Fibroblast of lung (primary cell): Measurements from ENCODE around the gene CES3. TPM values are rescaled to one million over a fixed set of nuclear protein-coding genes. Genes with fewer than 3 reads are reported as not detected.

ENCODE experiments used
- DNase-seq, 2 donors: peaks; one replicate each; pipeline versions ENCODE4 v3.0.0 to v3.0.0-alpha.2; 2010; ENCODE audit warnings: low read depth in 2 of 2
- H2AFZ ChIP-seq: 2 replicates; pipeline ENCODE4 v1.5.1; 2012; ENCODE audit warnings: low read length, control low read depth, inconsistent platforms
- H3K27ac ChIP-seq: 2 replicates; pipeline ENCODE4 v1.5.1; 2011; ENCODE audit warnings: low read length, control low read depth; ENCODE audit not compliant: insufficient read depth
- H3K27me3 ChIP-seq: 2 replicates; pipeline ENCODE4 v1.5.1; 2011; ENCODE audit warnings: mild to moderate bottlenecking, low read length; ENCODE audit not compliant: control insufficient read depth, insufficient read depth
- H3K36me3 ChIP-seq: 2 replicates; pipeline ENCODE4 v1.5.1; 2011; ENCODE audit warnings: low read length; ENCODE audit not compliant: control insufficient read depth, insufficient read depth
- H3K4me1 ChIP-seq: 2 replicates; pipeline ENCODE4 v1.5.1; 2011; ENCODE audit warnings: low read length; ENCODE audit not compliant: control insufficient read depth, insufficient read depth; ENCODE audit errors: extremely low read depth
- H3K4me2 ChIP-seq: 2 replicates; pipeline ENCODE4 v1.5.1; 2011; ENCODE audit warnings: low read length, control low read depth; ENCODE audit not compliant: insufficient read depth; ENCODE audit errors: extremely low read depth
- H3K4me3 ChIP-seq, 4 experiments: fragments of 200-600 bp in 1 of 4; sonication (generic) in 1 of 4; replicated peaks in 1 of 4; 2 replicates each; pipeline ENCODE4 v1.5.1; 2011 to 2016; ENCODE audit warnings: low read length in 4 of 4, low read depth in 3 of 4, mild to moderate bottlenecking in 3 of 4, control low read depth in 2 of 4, inconsistent platforms in 1 of 4, mixed read lengths in 1 of 4; ENCODE audit not compliant: insufficient read depth in 1 of 4; ENCODE audit errors: control extremely low read depth in 1 of 4
- H3K79me2 ChIP-seq: 2 replicates; pipeline ENCODE4 v1.5.1; 2012; ENCODE audit warnings: mild to moderate bottlenecking, low read length, inconsistent platforms; ENCODE audit not compliant: control insufficient read depth, insufficient read depth
- H3K9ac ChIP-seq: 2 replicates; pipeline ENCODE4 v1.5.1; 2011; ENCODE audit warnings: mild to moderate bottlenecking, low read length, control low read depth; ENCODE audit not compliant: insufficient read depth
- H3K9me3 ChIP-seq: 2 replicates; pipeline ENCODE4 v1.5.1; 2012; ENCODE audit warnings: low read depth, low read length; ENCODE audit not compliant: control insufficient read depth, insufficient read depth
- H4K20me1 ChIP-seq: 2 replicates; pipeline ENCODE4 v1.5.1; 2011; ENCODE audit warnings: low read length; ENCODE audit not compliant: control insufficient read depth, insufficient read depth; ENCODE audit errors: extremely low read depth
- CTCF ChIP-seq, 2 donors: IDR thresholded peaks in 1 of 2; conservative IDR thresholded peaks in 1 of 2; 1 replicate in 1 of 2; 2 replicates in 1 of 2; pipeline ENCODE4 v1.5.1; 2011 to 2012; ENCODE audit warnings: low read length in 2 of 2, control low read depth in 1 of 2, inconsistent platforms in 1 of 2, low read depth in 1 of 2, mild to moderate bottlenecking in 1 of 2
- EZH2 ChIP-seq: IDR thresholded peaks from 2 replicates; pipeline ENCODE4 v1.5.1; 2012; ENCODE audit warnings: low read length, control low read depth, mild to moderate bottlenecking; ENCODE audit errors: missing control alignments
- polyA plus RNA-seq, 2 donors: library from polyadenylated mRNA; depleted of rRNA in 1 of 2; stranded (reverse) in 1 of 2; unstranded in 1 of 2; fragments of >200 nt; gene quantifications; 2 replicates each; pipeline ENCODE4 v1.2.1, GENCODE V29; 2011 to 2012; ENCODE audit warnings: missing spikeins in 1 of 2
- total RNA-seq: library from RNA; depleted of rRNA; stranded (reverse); fragments of >200 nt; gene quantifications from 2 replicates; pipeline ENCODE4 v1.2.1, GENCODE V29; 2014

CES3 gene
- total and polyA plus RNA-seq, 2 donors (not counting 1 experiment from before 2014, with no cell fraction given): 0.01 to 1.3 TPM

GRCh38 chr16:66926171-66926947 lies 34.7 kb upstream of the CES3 start:
- H3K4me2 ChIP-seq: peak overlapping the region; percentile 23
- no peaks in the 10 kb centered on the region for H3K9me3 ChIP-seq
- no peaks in the 10 kb centered on the region for H3K79me2 ChIP-seq
- H3K9ac ChIP-seq: no peak overlapping the region
- no peak overlapping the region for H3K4me3 ChIP-seq
- TF ChIP-seq CTCF (conservative IDR thresholded peaks at IDR 0.05 in 1 of 2, IDR thresholded peaks at IDR 0.05 in 1 of 2; ENCODE audit: low read depth in 1 of 2, low read length in 2 of 2) (no peak), EZH2 (no peak)
- H3K4me1 ChIP-seq: peaks cover 36% of the 10 kb centered on the region
- H3K27ac ChIP-seq: peak overlapping the region; percentile 78
- peaks cover 3% of the 10 kb centered on the region for H3K36me3 ChIP-seq
- DNase-seq: no peak
- H2AFZ ChIP-seq: no peak overlapping the region
- peaks cover 2% of the 10 kb centered on the region for H3K27me3 ChIP-seq
- no peaks in the 10 kb centered on the region for H4K20me1 ChIP-seq

DNA sequence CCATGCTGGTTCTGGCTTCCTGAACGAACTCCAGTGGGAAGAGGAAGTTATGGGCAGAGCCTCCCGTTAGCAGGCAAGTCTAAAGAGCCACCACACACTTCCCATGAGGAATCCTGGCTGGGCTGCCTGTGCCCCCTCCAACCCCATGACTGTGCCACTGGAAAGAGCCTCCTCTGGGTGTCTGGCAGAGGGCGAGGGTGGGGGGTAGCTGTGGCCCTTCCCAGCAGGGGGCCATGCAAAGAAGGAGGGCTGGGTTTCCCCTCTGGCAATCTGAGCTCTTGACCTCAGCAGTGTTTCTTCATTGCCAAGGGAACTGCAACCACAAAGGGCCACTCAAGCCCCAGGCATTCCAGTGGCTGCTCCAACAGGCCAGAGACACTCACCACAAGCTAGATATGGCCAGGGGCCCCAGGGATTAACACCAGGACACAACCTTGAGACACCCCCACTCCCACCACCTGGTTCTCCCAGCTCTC lies 34.1 kb upstream of the CES3 start:
- TF ChIP-seq CTCF (conservative IDR thresholded peaks at IDR 0.05 in 1 of 2, IDR thresholded peaks at IDR 0.05 in 1 of 2; ENCODE audit: low read depth in 1 of 2, low read length in 2 of 2) (no peak), EZH2 (no peak)
- peak; percentile 62 to 91 for DNase-seq
- peaks cover 2% of the 10 kb centered on the region for H3K27me3 ChIP-seq
- peak overlapping the region; percentile 78 for H3K27ac ChIP-seq
- no peak overlapping the region for H3K4me2 ChIP-seq
- H3K79me2 ChIP-seq: no peaks in the 10 kb centered on the region
- no peak overlapping the region for H3K4me3 ChIP-seq
- peaks cover 36% of the 10 kb centered on the region for H3K4me1 ChIP-seq
- no peaks in the 10 kb centered on the region for H4K20me1 ChIP-seq
- H3K9me3 ChIP-seq: no peaks in the 10 kb centered on the region
- H3K9ac ChIP-seq: no peak overlapping the region
- no peak overlapping the region for H2AFZ ChIP-seq
- peaks cover under 1% of the 10 kb centered on the region for H3K36me3 ChIP-seq

- Histone ChIP-seq H3K27me3 (peaks cover 2% of the 10 kb centered on the region), H3K79me2 (peaks cover 2% of the 10 kb centered on the region), H4K20me1 (no peaks in the 10 kb centered on the region), H3K4me1 (peaks cover 34% of the 10 kb centered on the region), H3K9me3 (no peaks in the 10 kb centered on the region), H3K4me2 (no peak overlapping the region), H3K9ac (no peak overlapping the region), H3K27ac (peak overlapping the region; percentile 78), H3K4me3 (no peak overlapping the region), H2AFZ (no peak overlapping the region), H3K36me3 (no peaks in the 10 kb centered on the region)
- DNase-seq: peak in 1 of 2 donors; percentile 21
- no peak for TF ChIP-seq CTCF (conservative IDR thresholded peaks at IDR 0.05 in 1 of 2, IDR thresholded peaks at IDR 0.05 in 1 of 2; ENCODE audit: low read depth in 1 of 2, low read length in 2 of 2)
Measured at GRCh38 chr16:66927918-66928649, 33.0 kb upstream of the CES3 start.
